RWPE2 (cell line): ENCODE results near the gene WNT3A.

ENCODE experiments used
- ATAC-seq: fragments of 200-7000 bp; cut with Tn5 transposase; 3 replicates; pipeline ENCODE4 v1.9.1; 2021; ENCODE audit warnings: low read depth
- DNase-seq: peaks from one replicate; pipeline ENCODE4 v3.0.0-alpha.2; 2020; ENCODE audit warnings: low spot score
- H3K27ac ChIP-seq: fragments of 450-650 bp; 2 replicates; pipeline ENCODE4 v1.5.1; 2017; ENCODE audit warnings: mild to moderate bottlenecking; ENCODE audit not compliant: poor library complexity, severe bottlenecking
- H3K27me3 ChIP-seq: fragments of 250-450 bp; sonication (Bioruptor Pico); 2 replicates; pipeline ENCODE4 v1.5.1; 2021; ENCODE audit warnings: mild to moderate bottlenecking, moderate library complexity; ENCODE audit not compliant: insufficient read depth, poor library complexity, severe bottlenecking
- H3K36me3 ChIP-seq: fragments of 250-450 bp; sonication (Bioruptor Pico); 2 replicates; pipeline ENCODE4 v1.5.1; 2020; ENCODE audit warnings: low read depth, mild to moderate bottlenecking, moderate library complexity
- H3K4me1 ChIP-seq: fragments of 250-450 bp; sonication (Bioruptor Pico); 2 replicates; pipeline ENCODE4 v1.5.1; 2021; ENCODE audit warnings: mild to moderate bottlenecking, moderate library complexity; ENCODE audit not compliant: insufficient read depth, poor library complexity, severe bottlenecking
- H3K4me3 ChIP-seq: fragments of 250-450 bp; sonication (Bioruptor Pico); 2 replicates; pipeline ENCODE4 v1.5.1; 2021; ENCODE audit warnings: mild to moderate bottlenecking, moderate library complexity; ENCODE audit not compliant: severe bottlenecking
- H3K9me3 ChIP-seq: fragments of 250-450 bp; sonication (Bioruptor Pico); 2 replicates; pipeline ENCODE4 v1.5.1; 2021; ENCODE audit warnings: mild to moderate bottlenecking, moderate library complexity; ENCODE audit not compliant: severe bottlenecking
- TF ChIP-seq, protein P1 (sequence below): fragments of 450-650 bp; IDR thresholded peaks from one replicate; pipeline ENCODE4 v1.5.1; 2017; ENCODE audit warnings: mild to moderate bottlenecking, moderate library complexity; ENCODE audit not compliant: poor library complexity, severe bottlenecking

The WNT3A gene

DNA sequence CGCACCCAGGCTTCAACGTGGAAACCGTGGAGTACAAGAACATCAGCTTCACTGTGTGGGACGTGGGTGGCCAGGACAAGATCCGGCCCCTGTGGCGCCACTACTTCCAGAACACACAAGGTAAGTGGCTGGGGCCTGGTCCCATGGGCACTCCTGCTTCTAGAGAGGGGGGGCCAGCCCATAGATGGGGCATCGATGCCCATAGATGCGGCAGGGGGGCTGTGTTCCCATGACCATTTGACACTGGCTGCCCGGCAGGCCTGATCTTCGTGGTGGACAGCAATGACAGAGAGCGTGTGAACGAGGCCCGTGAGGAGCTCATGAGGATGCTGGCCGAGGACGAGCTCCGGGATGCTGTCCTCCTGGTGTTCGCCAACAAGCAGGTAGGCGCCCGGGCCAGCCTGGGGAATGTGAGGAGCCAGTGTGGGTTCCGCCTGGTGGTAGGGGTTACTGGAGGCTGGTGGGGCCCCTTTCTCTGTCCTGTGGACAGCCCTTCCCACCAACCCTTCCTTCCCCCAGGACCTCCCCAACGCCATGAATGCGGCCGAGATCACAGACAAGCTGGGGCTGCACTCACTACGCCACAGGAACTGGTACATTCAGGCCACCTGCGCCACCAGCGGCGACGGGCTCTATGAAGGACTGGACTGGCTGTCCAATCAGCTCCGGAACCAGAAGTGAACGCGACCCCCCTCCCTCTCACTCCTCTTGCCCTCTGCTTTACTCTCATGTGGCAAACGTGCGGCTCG is 90.7 kb downstream of the WNT3A start:
- Histone ChIP-seq H3K4me3 (no peak overlapping the region), H3K9me3 (no peaks in the 10 kb centered on the region), H3K27me3 (no peaks in the 10 kb centered on the region), H3K4me1 (no peaks in the 10 kb centered on the region), H3K27ac (no peak overlapping the region), H3K36me3 (peaks cover 9% of the 10 kb centered on the region)
- ATAC-seq: no peak
- DNase-seq: no peak
- TF ChIP-seq, protein P1, sequence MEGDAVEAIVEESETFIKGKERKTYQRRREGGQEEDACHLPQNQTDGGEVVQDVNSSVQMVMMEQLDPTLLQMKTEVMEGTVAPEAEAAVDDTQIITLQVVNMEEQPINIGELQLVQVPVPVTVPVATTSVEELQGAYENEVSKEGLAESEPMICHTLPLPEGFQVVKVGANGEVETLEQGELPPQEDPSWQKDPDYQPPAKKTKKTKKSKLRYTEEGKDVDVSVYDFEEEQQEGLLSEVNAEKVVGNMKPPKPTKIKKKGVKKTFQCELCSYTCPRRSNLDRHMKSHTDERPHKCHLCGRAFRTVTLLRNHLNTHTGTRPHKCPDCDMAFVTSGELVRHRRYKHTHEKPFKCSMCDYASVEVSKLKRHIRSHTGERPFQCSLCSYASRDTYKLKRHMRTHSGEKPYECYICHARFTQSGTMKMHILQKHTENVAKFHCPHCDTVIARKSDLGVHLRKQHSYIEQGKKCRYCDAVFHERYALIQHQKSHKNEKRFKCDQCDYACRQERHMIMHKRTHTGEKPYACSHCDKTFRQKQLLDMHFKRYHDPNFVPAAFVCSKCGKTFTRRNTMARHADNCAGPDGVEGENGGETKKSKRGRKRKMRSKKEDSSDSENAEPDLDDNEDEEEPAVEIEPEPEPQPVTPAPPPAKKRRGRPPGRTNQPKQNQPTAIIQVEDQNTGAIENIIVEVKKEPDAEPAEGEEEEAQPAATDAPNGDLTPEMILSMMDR: no peak

DNA sequence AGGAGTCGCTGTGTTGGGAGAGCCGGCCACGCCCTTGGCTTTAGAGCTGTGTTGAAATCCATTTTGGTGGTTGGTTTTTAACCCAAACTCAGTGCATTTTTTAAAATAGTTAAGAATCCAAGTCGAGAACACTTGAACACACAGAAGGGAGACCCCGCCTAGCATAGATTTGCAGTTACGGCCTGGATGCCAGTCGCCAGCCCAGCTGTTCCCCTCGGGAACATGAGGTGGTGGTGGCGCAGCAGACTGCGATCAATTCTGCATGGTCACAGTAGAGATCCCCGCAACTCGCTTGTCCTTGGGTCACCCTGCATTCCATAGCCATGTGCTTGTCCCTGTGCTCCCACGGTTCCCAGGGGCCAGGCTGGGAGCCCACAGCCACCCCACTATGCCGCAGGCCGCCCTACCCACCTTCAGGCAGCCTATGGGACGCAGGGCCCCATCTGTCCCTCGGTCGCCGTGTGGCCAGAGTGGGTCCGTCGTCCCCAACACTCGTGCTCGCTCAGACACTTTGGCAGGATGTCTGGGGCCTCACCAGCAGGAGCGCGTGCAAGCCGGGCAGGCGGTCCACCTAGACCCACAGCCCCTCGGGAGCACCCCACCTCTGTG is 91.6 kb downstream of the WNT3A start:
- Histone ChIP-seq H3K9me3 (no peaks in the 10 kb centered on the region), H3K4me1 (no peaks in the 10 kb centered on the region), H3K27me3 (no peaks in the 10 kb centered on the region), H3K4me3 (no peak overlapping the region), H3K36me3 (peaks cover 3% of the 10 kb centered on the region), H3K27ac (no peak overlapping the region)
- no peak for DNase-seq
- ATAC-seq: no peak
- TF ChIP-seq, protein P1: no peak

DNA sequence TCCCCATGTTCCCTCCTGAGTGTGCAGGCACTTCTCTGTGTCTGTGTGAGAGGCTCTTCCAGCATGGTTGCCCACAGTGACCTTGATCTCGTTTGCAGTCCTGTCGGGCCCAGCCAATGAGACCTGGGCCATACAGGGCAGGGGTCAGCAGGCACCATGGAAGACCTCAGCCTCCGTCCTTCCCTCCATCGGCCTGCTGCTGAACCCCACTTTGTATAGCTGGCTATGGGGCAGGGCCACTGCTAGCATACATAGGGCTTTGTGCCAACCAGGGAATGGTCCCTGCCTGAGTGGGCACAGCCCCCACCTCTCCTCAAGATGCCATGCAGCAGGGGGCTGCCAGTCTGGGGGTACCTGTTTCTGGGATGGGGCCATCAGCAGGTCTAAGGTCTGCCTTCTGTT is 92.5 kb downstream of the WNT3A start:
- peaks cover 3% of the 10 kb centered on the region for H3K36me3 ChIP-seq
- no peak overlapping the region for H3K27ac ChIP-seq
- TF ChIP-seq, protein P1: no peak
- H3K4me3 ChIP-seq: no peak overlapping the region
- H3K9me3 ChIP-seq: no peaks in the 10 kb centered on the region
- ATAC-seq (no peak), DNase-seq (no peak)
- H3K4me1 ChIP-seq: no peaks in the 10 kb centered on the region
- no peaks in the 10 kb centered on the region for H3K27me3 ChIP-seq

DNA sequence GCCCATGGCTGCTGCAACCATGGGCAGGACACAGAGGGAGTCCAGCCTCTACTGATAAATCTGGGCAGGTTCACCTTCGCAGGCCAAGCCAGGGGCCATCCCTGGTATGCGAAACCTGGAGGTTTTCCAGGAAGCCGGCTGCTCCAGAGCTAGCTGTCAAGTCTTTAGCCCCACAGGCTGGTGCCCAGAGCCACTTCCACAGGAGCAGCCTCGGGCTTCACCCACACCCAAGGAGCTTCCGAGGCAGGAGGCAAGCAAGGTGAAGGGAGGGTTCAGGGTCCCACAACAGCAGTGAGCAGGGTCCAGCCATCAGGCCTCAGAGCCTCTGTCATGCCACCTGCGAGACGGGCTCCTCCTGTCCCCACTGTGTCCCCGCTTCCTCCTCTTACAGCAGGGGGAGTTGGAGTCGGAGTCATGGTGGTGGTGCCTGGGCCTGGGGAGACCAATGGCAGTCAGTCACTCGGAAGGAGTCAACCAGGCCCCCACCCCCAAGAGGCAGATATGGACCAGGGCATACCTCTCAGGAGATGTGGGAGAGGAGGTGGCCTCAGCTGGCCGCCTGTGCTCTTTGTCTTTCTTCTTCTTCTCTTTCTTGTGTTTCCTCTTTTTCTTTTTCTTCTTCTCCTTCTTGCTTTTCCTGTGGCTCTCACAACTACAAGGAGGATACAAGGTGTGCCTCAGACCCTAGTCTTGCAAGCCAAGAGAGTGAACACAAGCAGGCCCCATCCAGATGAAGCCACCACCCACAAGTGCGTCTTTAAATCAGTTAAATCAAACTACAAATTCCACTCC is 94.2 kb downstream of the WNT3A start:
- no peaks in the 10 kb centered on the region for H3K9me3 ChIP-seq
- TF ChIP-seq, protein P1: no peak
- H3K4me3 ChIP-seq: no peak overlapping the region
- no peaks in the 10 kb centered on the region for H3K27me3 ChIP-seq
- H3K4me1 ChIP-seq: no peaks in the 10 kb centered on the region
- peak overlapping the region; percentile 47 for H3K27ac ChIP-seq
- no peak for DNase-seq
- ATAC-seq: no peak
- H3K36me3 ChIP-seq: peaks cover 3% of the 10 kb centered on the region
